ENCODE results near the gene RBFA.

Gene RBFA

DNA sequence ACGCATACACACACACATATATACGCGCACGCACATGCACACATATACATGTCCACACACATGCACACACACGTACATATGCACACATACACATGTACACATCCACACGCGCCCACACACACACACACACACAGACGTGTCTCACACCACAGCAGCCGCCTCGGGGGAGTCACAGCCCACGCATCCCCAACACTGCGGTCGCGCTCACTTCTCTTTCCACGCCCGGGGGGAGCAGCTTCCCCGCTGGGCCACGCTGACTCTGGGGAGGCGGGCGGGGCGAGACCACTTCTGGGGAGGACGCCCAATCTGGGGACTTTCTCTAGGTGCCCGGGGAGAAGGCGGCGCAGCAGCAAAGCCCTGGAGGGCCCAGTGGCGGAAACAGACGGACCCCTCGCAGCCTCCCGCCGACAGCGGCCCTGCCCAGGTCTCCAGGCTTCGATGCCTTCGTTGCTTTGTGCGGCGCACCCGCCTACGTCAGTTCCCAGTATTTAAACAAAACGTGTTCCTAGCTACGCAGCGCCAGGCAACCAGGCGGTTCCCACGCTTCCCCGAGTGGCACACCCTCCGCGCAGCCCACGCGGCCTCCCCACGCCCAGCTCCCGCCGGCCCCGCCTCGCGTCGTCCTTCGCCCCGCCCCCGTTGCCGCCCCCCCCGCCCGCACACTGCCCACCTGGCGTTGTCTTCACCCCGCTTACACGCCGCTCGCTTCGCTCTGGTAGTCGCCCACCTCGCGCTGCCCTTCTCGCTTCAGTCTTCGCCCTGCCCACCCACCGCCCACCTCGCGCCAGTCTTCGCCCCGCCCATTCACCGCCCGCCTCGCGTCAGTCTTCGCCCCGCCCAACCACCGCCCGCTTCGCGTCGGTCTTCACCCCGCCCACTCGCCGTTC lies 810 bp upstream of the RBFA start:
- peak; percentile 83 for DNase-seq

GRCh38 chr18:80034852-80035406 lies 695 bp downstream of the RBFA start:
- DNase-seq, result no peak

GRCh38 chr18:80035997-80036396 lies 1.8 kb downstream of the RBFA start:
- DNase-seq, result no peak

GRCh38 chr18:80037300-80037699 lies 3.1 kb downstream of the RBFA start:
- no peak for DNase-seq

- no peak for DNase-seq
These were observed 3.8 kb downstream of the RBFA start for GRCh38 chr18:80037869-80038630.

DNA sequence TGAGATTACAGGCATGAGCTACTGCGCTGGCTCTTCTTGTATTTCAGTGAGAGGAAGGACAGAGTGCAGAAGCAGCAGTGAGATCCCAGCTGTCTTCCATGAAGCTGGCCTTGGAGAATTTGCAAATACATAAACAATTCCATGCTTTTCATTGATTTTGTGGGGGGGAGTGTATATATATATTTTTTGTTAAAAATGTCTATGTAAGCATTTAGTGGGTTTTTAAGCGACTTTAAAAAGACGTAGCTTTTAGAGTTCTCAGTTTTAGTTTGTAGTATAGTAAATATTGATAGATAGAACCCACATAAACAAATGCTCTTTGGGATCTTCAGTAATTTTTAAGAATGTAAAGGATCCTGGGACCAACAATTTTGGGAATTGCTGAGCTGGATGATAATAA lies 6.3 kb downstream of the RBFA start:
- no peak for DNase-seq

DNA sequence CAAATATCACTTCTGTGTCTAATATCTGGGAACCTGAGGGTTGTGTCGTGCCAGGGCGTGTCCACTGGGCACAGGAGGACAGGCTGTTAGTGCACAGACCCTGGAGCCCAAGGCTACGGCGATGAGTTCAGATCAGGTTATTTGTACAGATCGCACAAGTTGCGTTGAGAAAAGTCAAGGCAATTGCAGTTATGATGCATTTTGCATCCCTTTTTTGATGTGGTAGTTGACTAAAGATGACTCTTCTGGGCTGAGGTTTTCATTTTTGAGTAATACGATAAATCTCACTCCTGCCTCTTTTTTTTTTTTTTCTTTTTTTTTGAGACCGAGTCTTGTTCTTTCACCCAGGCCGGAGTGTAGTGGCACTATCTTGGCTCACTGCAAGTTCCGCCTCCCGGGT lies 7.2 kb downstream of the RBFA start:
- no peak for DNase-seq

- no peak for DNase-seq
These were observed 8.6 kb downstream of the RBFA start for GRCh38 chr18:80042785-80043184.

DNA sequence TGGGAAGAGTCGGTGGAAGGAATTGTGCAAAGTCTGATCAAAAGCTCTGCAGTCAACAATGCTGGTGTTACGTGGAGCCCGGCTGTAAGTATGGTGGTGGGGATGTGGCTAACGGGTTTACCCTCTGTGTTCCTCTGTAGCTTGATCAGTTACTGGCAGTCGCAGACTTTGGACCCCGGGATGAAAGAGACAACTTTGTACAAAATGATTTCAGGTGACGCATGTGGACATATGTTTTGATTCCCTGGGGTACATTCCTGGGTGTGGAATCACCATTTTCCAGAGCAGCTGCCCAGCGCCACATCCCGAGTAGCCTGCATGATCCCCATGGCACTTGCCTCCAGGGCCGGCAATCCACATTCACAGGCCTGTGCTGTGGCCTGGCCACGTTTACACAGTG lies 9.8 kb downstream of the RBFA start:
- DNase-seq, result no peak

GRCh38 chr18:80046011-80046410 lies 11.8 kb downstream of the RBFA start:
- no peak for DNase-seq

GRCh38 chr18:80046431-80046830 lies 12.2 kb downstream of the RBFA start:
- DNase-seq, result no peak

- DNase-seq, result no peak
These were observed 12.8 kb downstream of the RBFA start for GRCh38 chr18:80046961-80047541.

GRCh38 chr18:80050797-80051196 lies 16.6 kb downstream of the RBFA start:
- DNase-seq, result no peak

GRCh38 chr18:80056095-80056494 lies 21.9 kb downstream of the RBFA start:
- no peak for DNase-seq

- no peak for DNase-seq
These were observed 25.7 kb downstream of the RBFA start for GRCh38 chr18:80059945-80060344.

DNA sequence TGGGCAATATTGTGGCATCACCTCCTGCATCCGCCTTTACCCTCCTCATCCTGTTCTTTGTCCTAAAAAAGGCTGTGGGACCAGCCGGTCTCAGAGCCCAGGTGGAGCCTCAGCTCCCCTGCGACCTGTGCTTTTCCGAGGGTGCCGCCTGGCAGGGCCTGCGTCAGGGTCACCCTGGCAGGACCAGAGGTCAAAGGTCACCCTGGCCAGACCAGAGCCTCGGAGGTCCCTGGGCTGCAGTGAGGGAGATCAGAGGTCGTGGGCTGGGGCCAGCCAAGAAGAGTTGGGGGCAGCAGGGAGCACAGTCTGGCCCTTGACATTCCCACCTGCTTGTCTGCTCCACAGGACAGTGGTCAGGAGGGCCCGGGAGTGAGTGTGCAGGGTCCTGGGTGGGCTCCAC lies 31.5 kb downstream of the RBFA start:
- no peak for DNase-seq

DNA sequence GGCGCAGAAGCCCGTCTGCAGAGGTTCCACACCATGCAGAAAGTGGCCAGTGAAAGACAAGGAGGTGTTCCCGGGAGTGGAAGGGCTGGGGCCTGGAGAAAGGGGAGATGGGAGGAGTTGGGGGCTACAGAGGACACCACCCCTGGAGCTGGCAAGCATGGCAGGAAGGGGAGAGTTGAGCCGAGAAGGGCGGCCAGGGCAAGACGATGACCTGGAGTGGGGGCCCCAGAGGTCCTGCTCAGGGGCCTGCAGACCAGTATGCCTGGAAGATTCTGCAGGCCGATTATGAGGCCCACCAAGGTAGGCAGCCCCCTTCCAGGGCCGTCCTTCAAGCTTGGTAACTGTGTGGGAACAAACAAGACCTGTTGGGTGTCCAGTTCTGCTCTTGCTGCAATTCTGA lies 33.1 kb downstream of the RBFA start:
- DNase-seq, result no peak

- DNase-seq, result no peak
These were observed 33.7 kb downstream of the RBFA start for GRCh38 chr18:80067897-80068296.

- DNase-seq, result no peak
These were observed 34.5 kb downstream of the RBFA start for GRCh38 chr18:80068571-80069272.

DNA sequence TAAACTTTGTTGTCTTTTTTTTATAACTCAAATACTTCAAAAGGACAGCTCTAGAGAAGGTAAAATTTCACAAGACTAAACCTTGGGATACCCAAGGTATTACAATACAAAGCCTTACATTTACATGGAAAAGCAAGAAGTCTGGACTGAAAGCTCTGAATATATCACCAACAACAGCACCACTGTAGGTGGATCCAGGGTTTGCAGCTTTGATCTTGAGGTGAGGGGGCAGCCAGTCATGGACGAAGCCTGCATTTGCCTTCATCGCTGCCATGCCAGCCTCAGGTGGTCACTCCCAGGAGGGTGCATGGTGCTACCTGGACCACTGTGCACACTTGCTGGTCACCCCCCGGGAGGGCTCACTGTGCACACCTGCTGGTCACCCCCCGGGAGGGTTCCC lies 36.6 kb downstream of the RBFA start:
- DNase-seq, result no peak

DNA sequence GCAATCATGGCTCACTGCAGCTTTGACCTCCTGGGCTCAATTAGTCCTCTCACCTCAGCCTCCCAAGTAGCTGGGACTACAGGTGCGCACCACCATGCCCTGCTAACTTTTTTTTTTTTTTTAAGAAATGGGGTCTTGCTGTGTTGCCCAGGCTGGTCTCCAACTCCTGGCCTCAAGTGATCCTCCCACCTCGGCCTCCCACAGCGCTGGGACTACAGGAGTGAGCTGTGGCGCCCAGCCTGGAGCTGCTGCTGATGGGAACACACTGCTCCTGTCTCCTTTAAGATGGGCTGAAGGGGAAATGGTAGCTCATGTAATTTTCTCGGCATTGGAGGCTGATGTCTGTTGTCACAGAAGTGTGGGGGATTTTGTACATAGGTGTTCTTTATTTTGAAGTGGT lies 39.9 kb downstream of the RBFA start:
- DNase-seq, result no peak

DNA sequence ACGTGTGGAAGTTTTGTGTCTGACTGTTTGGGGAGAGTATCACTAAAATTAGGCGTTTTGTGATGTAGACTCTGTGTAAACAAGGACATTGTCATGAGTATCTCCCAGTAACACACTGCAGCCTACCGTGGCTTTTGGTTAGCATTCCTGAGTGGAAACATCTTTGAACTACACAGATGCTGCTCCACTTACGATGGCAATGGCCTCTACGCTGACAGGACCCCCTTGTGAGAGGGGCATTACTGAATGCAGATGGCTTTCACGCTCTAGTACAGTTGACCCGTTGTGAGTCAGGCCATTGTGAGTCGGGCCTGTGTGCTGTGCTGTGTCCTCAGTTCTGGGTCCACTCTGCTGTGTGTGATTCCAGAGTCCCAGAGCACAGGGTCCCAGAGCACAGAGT lies 40.5 kb downstream of the RBFA start:
- DNase-seq, result no peak

GRCh38 chr18:80075940-80076339 lies 41.7 kb downstream of the RBFA start:
- no peak for DNase-seq
